K562 (cell line): ENCODE measurements around the gene YTHDC2. TPM values are rescaled to one million over a fixed set of nuclear protein-coding genes. Genes with fewer than 3 reads are reported as not detected.

ENCODE experiments used
- CEBPB ChIP-seq: fragments of 450-650 bp; IDR thresholded peaks from 2 replicates; pipeline ENCODE4 v1.6.1; 2016; ENCODE audit warnings: missing genetic modification characterization, missing compliant biosample characterization
- ELF4 ChIP-seq: fragments of 450-650 bp; formaldehyde crosslinking; IDR thresholded peaks from 2 replicates; pipeline ENCODE4 v1.4.0; 2022; ENCODE audit warnings: missing genetic modification characterization
- HMG20B ChIP-seq: fragments of 250-450 bp; sonication (Bioruptor Pico); IDR thresholded peaks from 2 replicates; pipeline ENCODE4 v1.5.0; 2021; ENCODE audit warnings: mild to moderate bottlenecking
- KAT2B ChIP-seq: IDR thresholded peaks from one replicate; pipeline ENCODE4 v1.6.1; 2012; ENCODE audit warnings: low read depth, mild to moderate bottlenecking, control low read depth, inconsistent platforms, low read length, moderate library complexity
- KDM1A ChIP-seq, 2 experiments: fragments of 450-650 bp; IDR thresholded peaks; 2 replicates each; pipeline ENCODE4 v1.6.1; 2016; ENCODE audit warnings: mild to moderate bottlenecking in 2 of 2
- KLF6 ChIP-seq: fragments of 250-450 bp; sonication (Bioruptor Pico); IDR thresholded peaks from 2 replicates; pipeline ENCODE4 v1.4.0; 2020; ENCODE audit warnings: mild to moderate bottlenecking, moderate library complexity, borderline replicate concordance
- MYC ChIP-seq, 2 experiments: fragments of 250-450 bp in 1 of 2; sonication (Bioruptor Pico) in 1 of 2; IDR thresholded peaks; 2 replicates each; pipeline versions ENCODE4 v1.5.1 to v1.6.1; 2012 to 2021; ENCODE audit warnings: low read depth in 2 of 2, borderline replicate concordance in 1 of 2, improper control_type of control experiment in 1 of 2, low read length in 1 of 2, mild to moderate bottlenecking in 1 of 2, moderate library complexity in 1 of 2
- NFE2L1 ChIP-seq: fragments of 450-650 bp; IDR thresholded peaks from 2 replicates; pipeline ENCODE4 v1.6.1; 2016; ENCODE audit warnings: missing genetic modification characterization, low read depth, mild to moderate bottlenecking, missing compliant biosample characterization, moderate library complexity, borderline replicate concordance
- NFRKB ChIP-seq: fragments of 450-650 bp; IDR thresholded peaks from 2 replicates; pipeline ENCODE4 v1.6.1; 2016; ENCODE audit warnings: low read depth
- RAD51 ChIP-seq: fragments of 450-650 bp; IDR thresholded peaks from 2 replicates; pipeline ENCODE4 v1.7.1; 2016; ENCODE audit warnings: low read depth, mild to moderate bottlenecking, borderline replicate concordance
- SMAD2 ChIP-seq: fragments of 150-350 bp; IDR thresholded peaks from 2 replicates; pipeline ENCODE4 v1.6.1; 2014; ENCODE audit warnings: low read depth, mild to moderate bottlenecking, low read length
- TARDBP ChIP-seq: fragments of 450-650 bp; IDR thresholded peaks from 2 replicates; pipeline ENCODE4 v1.6.1; 2016
- ZFP1 ChIP-seq: fragments of 450-650 bp; formaldehyde crosslinking; IDR thresholded peaks from 2 replicates; pipeline ENCODE4 v1.4.0; 2020; ENCODE audit warnings: mild to moderate bottlenecking, mixed read lengths
- ZKSCAN8 ChIP-seq: fragments of 200-800 bp; sonication (Bioruptor generic); IDR thresholded peaks from 2 replicates; pipeline ENCODE4 v1.6.1; 2016; ENCODE audit warnings: missing genetic modification characterization, missing compliant biosample characterization
- ZNF324 ChIP-seq: fragments of 250-450 bp; sonication (Bioruptor Pico); IDR thresholded peaks from 2 replicates; pipeline ENCODE4 v1.4.0; 2020; ENCODE audit warnings: mild to moderate bottlenecking
- ZNF347 ChIP-seq: fragments of 450-650 bp; formaldehyde crosslinking; IDR thresholded peaks from 2 replicates; pipeline ENCODE4 v1.4.0; 2020; ENCODE audit warnings: low read depth, mild to moderate bottlenecking, moderate library complexity
- ZNF644 ChIP-seq: fragments of 200-800 bp; sonication (Bioruptor generic); IDR thresholded peaks from 2 replicates; pipeline ENCODE4 v1.6.1; 2016; ENCODE audit warnings: low read depth, missing genetic modification characterization, missing compliant biosample characterization
- polyA plus RNA-seq, 8 experiments: library from polyadenylated mRNA; depleted of rRNA in 4 of 8; stranded (reverse) in 5 of 8; unstranded in 3 of 8; fragments of >200 nt; fragmentation: Nextera tagmentation in 2 of 8; fragmentation: Illumina TruSeq in 1 of 8; extraction: Ambion mirVana in 2 of 8; extraction: Trizol in 1 of 8; gene quantifications; 2 replicates each; pipeline versions ENCODE4 v1.2.1 to v1.2.3, GENCODE V29; 2011 to 2014; ENCODE audit warnings: inconsistent platforms in 1 of 8, missing spikeins in 1 of 8
- total RNA-seq, 7 experiments: library from RNA; depleted of rRNA in 6 of 7; stranded (reverse); fragments of >200 nt in 6 of 7; fragmentation: Illumina TruSeq in 2 of 7; extraction: Trizol in 2 of 7; gene quantifications; 2 replicates each; pipeline versions ENCODE4 v1.2.1 to v1.2.3, GENCODE V29; 2011 to 2021; ENCODE audit warnings: low replicate concordance in 1 of 7
- TF ChIP-seq, protein P1 (sequence below): sonication (generic); formaldehyde crosslinking; IDR thresholded peaks from 2 replicates; pipeline ENCODE4 v1.8.0; 2022; ENCODE audit warnings: missing genetic modification reagents, mild to moderate bottlenecking, borderline replicate concordance
- TF ChIP-seq, protein P2 (sequence below): fragments of 450-650 bp; formaldehyde crosslinking; IDR thresholded peaks from 2 replicates; pipeline ENCODE4 v1.4.0; 2020; ENCODE audit warnings: mild to moderate bottlenecking, moderate library complexity
- TF ChIP-seq, protein P3 (sequence below): fragments of 450-650 bp; formaldehyde crosslinking; IDR thresholded peaks from 2 replicates; pipeline ENCODE4 v1.4.0; 2022; ENCODE audit warnings: missing genetic modification characterization

Gene YTHDC2
- total and polyA plus RNA-seq, 9 of the 15 experiments (the other 6 are each of a cell fraction or from before 2014, with no cell fraction given): 2.7 to 21.6 (median 15.9) TPM

DNA sequence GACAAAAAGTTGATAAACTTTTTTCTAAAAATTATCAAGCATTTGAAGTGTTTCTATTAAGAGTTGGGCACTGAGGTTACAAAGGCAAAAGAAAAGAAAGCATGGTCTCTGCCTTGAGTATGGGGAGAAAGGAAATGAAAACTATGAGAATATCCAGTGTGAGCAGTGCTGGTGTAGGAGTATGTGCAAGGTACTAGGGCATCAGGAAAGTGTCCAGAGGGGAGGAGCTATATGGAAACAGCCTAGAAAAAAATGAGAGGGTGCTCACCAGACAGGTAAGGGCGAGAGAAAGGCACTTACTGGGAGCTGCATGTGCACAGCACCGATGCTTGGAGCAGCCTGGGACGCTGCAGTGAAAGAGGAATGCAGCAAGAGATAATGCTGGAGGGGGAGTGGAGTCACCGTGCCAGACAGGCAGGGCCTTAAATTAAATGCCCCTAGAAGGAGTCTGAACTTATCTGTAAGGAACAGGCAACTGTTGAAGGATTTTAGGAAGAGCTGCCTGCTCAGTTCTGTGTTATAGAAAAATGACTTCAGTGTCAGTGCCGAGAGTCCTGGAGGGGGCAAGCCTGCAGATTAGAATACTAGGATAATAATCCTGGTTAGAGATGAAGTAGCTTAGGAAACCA is 39.3 kb upstream of the YTHDC2 start (continued):
- TF ChIP-seq CEBPB (tag): no peak
- no peak for TF ChIP-seq NFE2L1 (tag)
- no peak for TF ChIP-seq MYC (IDR thresholded peaks at IDR 0.05; ENCODE audit: low read depth, low read length)
- no peak for TF ChIP-seq MYC (CRISPR knock-in tag; IDR thresholded peaks at IDR 0.05; ENCODE audit: borderline replicate concordance, low read depth)
- TF ChIP-seq ZNF347 (CRISPR knock-in tag): no peak
- no peak for TF ChIP-seq ELF4 (CRISPR knock-in tag)
- TF ChIP-seq, protein P1, sequence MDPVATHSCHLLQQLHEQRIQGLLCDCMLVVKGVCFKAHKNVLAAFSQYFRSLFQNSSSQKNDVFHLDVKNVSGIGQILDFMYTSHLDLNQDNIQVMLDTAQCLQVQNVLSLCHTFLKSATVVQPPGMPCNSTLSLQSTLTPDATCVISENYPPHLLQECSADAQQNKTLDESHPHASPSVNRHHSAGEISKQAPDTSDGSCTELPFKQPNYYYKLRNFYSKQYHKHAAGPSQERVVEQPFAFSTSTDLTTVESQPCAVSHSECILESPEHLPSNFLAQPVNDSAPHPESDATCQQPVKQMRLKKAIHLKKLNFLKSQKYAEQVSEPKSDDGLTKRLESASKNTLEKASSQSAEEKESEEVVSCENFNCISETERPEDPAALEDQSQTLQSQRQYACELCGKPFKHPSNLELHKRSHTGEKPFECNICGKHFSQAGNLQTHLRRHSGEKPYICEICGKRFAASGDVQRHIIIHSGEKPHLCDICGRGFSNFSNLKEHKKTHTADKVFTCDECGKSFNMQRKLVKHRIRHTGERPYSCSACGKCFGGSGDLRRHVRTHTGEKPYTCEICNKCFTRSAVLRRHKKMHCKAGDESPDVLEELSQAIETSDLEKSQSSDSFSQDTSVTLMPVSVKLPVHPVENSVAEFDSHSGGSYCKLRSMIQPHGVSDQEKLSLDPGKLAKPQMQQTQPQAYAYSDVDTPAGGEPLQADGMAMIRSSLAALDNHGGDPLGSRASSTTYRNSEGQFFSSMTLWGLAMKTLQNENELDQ (CRISPR knock-in tag): no peak
- TF ChIP-seq, protein P2, sequence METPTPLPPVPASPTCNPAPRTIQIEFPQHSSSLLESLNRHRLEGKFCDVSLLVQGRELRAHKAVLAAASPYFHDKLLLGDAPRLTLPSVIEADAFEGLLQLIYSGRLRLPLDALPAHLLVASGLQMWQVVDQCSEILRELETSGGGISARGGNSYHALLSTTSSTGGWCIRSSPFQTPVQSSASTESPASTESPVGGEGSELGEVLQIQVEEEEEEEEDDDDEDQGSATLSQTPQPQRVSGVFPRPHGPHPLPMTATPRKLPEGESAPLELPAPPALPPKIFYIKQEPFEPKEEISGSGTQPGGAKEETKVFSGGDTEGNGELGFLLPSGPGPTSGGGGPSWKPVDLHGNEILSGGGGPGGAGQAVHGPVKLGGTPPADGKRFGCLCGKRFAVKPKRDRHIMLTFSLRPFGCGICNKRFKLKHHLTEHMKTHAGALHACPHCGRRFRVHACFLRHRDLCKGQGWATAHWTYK (CRISPR knock-in tag): no peak
- TF ChIP-seq ZKSCAN8 (CRISPR knock-in tag): no peak
- no peak for TF ChIP-seq ZFP1 (CRISPR knock-in tag)
- TF ChIP-seq ZNF324 (CRISPR knock-in tag): no peak
- no peak for TF ChIP-seq SMAD2
- TF ChIP-seq KAT2B: no peak
- TF ChIP-seq RAD51: no peak
- no peak for TF ChIP-seq TARDBP
- TF ChIP-seq, protein P3, sequence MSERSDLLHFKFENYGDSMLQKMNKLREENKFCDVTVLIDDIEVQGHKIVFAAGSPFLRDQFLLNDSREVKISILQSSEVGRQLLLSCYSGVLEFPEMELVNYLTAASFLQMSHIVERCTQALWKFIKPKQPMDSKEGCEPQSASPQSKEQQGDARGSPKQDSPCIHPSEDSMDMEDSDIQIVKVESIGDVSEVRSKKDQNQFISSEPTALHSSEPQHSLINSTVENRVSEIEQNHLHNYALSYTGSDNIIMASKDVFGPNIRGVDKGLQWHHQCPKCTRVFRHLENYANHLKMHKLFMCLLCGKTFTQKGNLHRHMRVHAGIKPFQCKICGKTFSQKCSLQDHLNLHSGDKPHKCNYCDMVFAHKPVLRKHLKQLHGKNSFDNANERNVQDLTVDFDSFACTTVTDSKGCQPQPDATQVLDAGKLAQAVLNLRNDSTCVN (CRISPR knock-in tag): no peak
- TF ChIP-seq HMG20B (CRISPR knock-in tag): no peak
- TF ChIP-seq KLF6 (CRISPR knock-in tag): no peak
- peak; percentile 80 to 85 for TF ChIP-seq KDM1A (IDR thresholded peaks at IDR 0.05)
- no peak for TF ChIP-seq NFRKB
- TF ChIP-seq ZNF644 (tag): no peak
